ENCODE results near the gene BATF2.

GRCh38 chr11:65040847-65041622 lies 44.3 kb upstream of the BATF2 start, which contains the start of gene SAC3D1:
- TF ChIP-seq ZNF274 (IDR thresholded peaks at IDR 0.05; ENCODE audit: low read depth, low read length) (no peak), YY1 (IDR thresholded peaks at IDR 0.05; ENCODE audit: insufficient read depth, insufficient read length) (no peak), SUZ12 (IDR thresholded peaks at IDR 0.05; ENCODE audit: extremely low read depth, insufficient read depth, insufficient read length) (no peak)

Data from NT2/D1 (cell line).